Measurements from ENCODE around the gene KAT2B.

KAT2B gene

GRCh38 chr3:20185331-20185678 lies 145.1 kb downstream of the KAT2B start:
- Histone ChIP-seq H3K4me1 (ENCODE audit: control insufficient read depth, low read depth, low read length) (peaks cover 3% of the 10 kb centered on the region), H3K27me3 (ENCODE audit: insufficient read depth, low read length, poor library complexity) (no peaks in the 10 kb centered on the region), H2BK5ac (ENCODE audit: low read length) (no peak overlapping the region), H3K4ac (ENCODE audit: low read depth, low read length) (peak overlapping the region; percentile 7), H2AK5ac (ENCODE audit: low read length) (no peak overlapping the region), H4K8ac (ENCODE audit: low read depth, low read length) (no peak overlapping the region), H3K18ac (ENCODE audit: low read length) (no peak overlapping the region), H3K27ac (ENCODE audit: low read depth, low read length) (no peak overlapping the region), H2BK120ac (ENCODE audit: low read depth, low read length) (no peak overlapping the region), H3K79me1 (ENCODE audit: low read length) (peaks cover 1% of the 10 kb centered on the region), H3K79me2 (ENCODE audit: control insufficient read depth, insufficient read depth, low read length) (peaks cover 9% of the 10 kb centered on the region), H2BK15ac (replicated peaks; ENCODE audit: low read depth) (no peak overlapping the region), H3K56ac (ENCODE audit: low read length) (peak overlapping the region; percentile 90), H3K4me2 (ENCODE audit: low read length) (peak overlapping the region; percentile 70), H3K23ac (ENCODE audit: low read length) (no peak overlapping the region), H3K9ac (ENCODE audit: low read length) (peak overlapping the region; percentile 85), H3K4me3 (ENCODE audit: low read length) (peak overlapping the region; percentile 77), H4K5ac (ENCODE audit: low read length) (no peak overlapping the region), H3K36me3 (ENCODE audit: control insufficient read depth, insufficient read depth, low read length) (no peaks in the 10 kb centered on the region)
- peak; percentile 47 for DNase-seq
- no CpG with 5 or more reads among the region's 12 CpGs for WGBS (ENCODE audit: extremely low coverage, insufficient coverage, low lambda C conversion rate)

- H2BK5ac ChIP-seq (ENCODE audit: low read length) = peak within 1 kb of the TSS; percentile 54
- DNase-seq = peak; percentile 99
- H3K79me2 ChIP-seq (ENCODE audit: control insufficient read depth, insufficient read depth, low read length) = peaks cover 9% of the 10 kb centered on the region
- H3K36me3 ChIP-seq (ENCODE audit: control insufficient read depth, insufficient read depth, low read length) = no peaks in the 10 kb centered on the region
- peak within 1 kb of the TSS; percentile 59 for H3K23ac ChIP-seq (ENCODE audit: low read length)
- peak within 1 kb of the TSS; percentile 7 for H3K4ac ChIP-seq (ENCODE audit: low read depth, low read length)
- peak within 1 kb of the TSS; percentile 80 for H3K4me3 ChIP-seq (ENCODE audit: low read length)
- no peak within 1 kb of the TSS for H4K5ac ChIP-seq (ENCODE audit: low read length)
- H3K4me2 ChIP-seq (ENCODE audit: low read length) = peak within 1 kb of the TSS; percentile 70
- H3K18ac ChIP-seq (ENCODE audit: low read length) = peak within 1 kb of the TSS; percentile 63
- peak within 1 kb of the TSS; percentile 57 for H2BK15ac ChIP-seq (replicated peaks; ENCODE audit: low read depth)
- WGBS (ENCODE audit: extremely low coverage, insufficient coverage, low lambda C conversion rate) = no CpG with 5 or more reads among the region's 65 CpGs
- H3K56ac ChIP-seq (ENCODE audit: low read length) = peak within 1 kb of the TSS; percentile 93
- H4K8ac ChIP-seq (ENCODE audit: low read depth, low read length) = no peak within 1 kb of the TSS
- H3K4me1 ChIP-seq (ENCODE audit: control insufficient read depth, low read depth, low read length) = peaks cover 3% of the 10 kb centered on the region
- no peaks in the 10 kb centered on the region for H3K27me3 ChIP-seq (ENCODE audit: insufficient read depth, low read length, poor library complexity)
- no peak within 1 kb of the TSS for H2AK5ac ChIP-seq (ENCODE audit: low read length)
- H3K9ac ChIP-seq (ENCODE audit: low read length) = peak within 1 kb of the TSS; percentile 85
- peak within 1 kb of the TSS; percentile 88 for H3K27ac ChIP-seq (ENCODE audit: low read depth, low read length)
- H2BK120ac ChIP-seq (ENCODE audit: low read depth, low read length) = no peak within 1 kb of the TSS
- H3K79me1 ChIP-seq (ENCODE audit: low read length) = peaks cover 1% of the 10 kb centered on the region
Observed at GRCh38 chr3:20185679-20186599, 145.7 kb downstream of the KAT2B start, which contains the start of gene SGO1. Gene SGO1, minus strand, starts transcription at chr3:20186206. Its CDS starts 2,179 bp downstream, at chr3:20184027.

GRCh38 chr3:20186600-20187004 lies 146.4 kb downstream of the KAT2B start:
- WGBS (ENCODE audit: extremely low coverage, insufficient coverage, low lambda C conversion rate) = no CpG with 5 or more reads among the region's 9 CpGs
- peaks cover 1% of the 10 kb centered on the region for H3K79me1 ChIP-seq (ENCODE audit: low read length)
- H3K4me2 ChIP-seq (ENCODE audit: low read length) = peak overlapping the region; percentile 44
- no peak overlapping the region for H2BK15ac ChIP-seq (replicated peaks; ENCODE audit: low read depth)
- peak overlapping the region; percentile 63 for H3K18ac ChIP-seq (ENCODE audit: low read length)
- peak overlapping the region; percentile 93 for H3K56ac ChIP-seq (ENCODE audit: low read length)
- H2AK5ac ChIP-seq (ENCODE audit: low read length) = no peak overlapping the region
- H3K4me3 ChIP-seq (ENCODE audit: low read length) = peak overlapping the region; percentile 80
- H4K8ac ChIP-seq (ENCODE audit: low read depth, low read length) = no peak overlapping the region
- no peak overlapping the region for H4K5ac ChIP-seq (ENCODE audit: low read length)
- peaks cover 9% of the 10 kb centered on the region for H3K79me2 ChIP-seq (ENCODE audit: control insufficient read depth, insufficient read depth, low read length)
- H3K4ac ChIP-seq (ENCODE audit: low read depth, low read length) = no peak overlapping the region
- H3K4me1 ChIP-seq (ENCODE audit: control insufficient read depth, low read depth, low read length) = peaks cover 3% of the 10 kb centered on the region
- H3K27me3 ChIP-seq (ENCODE audit: insufficient read depth, low read length, poor library complexity) = no peaks in the 10 kb centered on the region
- H3K27ac ChIP-seq (ENCODE audit: low read depth, low read length) = peak overlapping the region; percentile 88
- no peak overlapping the region for H2BK5ac ChIP-seq (ENCODE audit: low read length)
- no peak overlapping the region for H2BK120ac ChIP-seq (ENCODE audit: low read depth, low read length)
- peak overlapping the region; percentile 77 for H3K9ac ChIP-seq (ENCODE audit: low read length)
- no peak overlapping the region for H3K23ac ChIP-seq (ENCODE audit: low read length)
- no peak for DNase-seq
- no peaks in the 10 kb centered on the region for H3K36me3 ChIP-seq (ENCODE audit: control insufficient read depth, insufficient read depth, low read length)

GRCh38 chr3:20190991-20191390 lies 150.7 kb downstream of the KAT2B start:
- no CpG with 5 or more reads among the region's 5 CpGs for WGBS (ENCODE audit: extremely low coverage, insufficient coverage, low lambda C conversion rate)
- peaks cover 3% of the 10 kb centered on the region for H3K4me1 ChIP-seq (ENCODE audit: control insufficient read depth, low read depth, low read length)
- DNase-seq = peak; percentile 32
- H3K4me2 ChIP-seq (ENCODE audit: low read length) = no peak overlapping the region
- H2BK120ac ChIP-seq (ENCODE audit: low read depth, low read length) = no peak overlapping the region
- H3K79me1 ChIP-seq (ENCODE audit: low read length) = no peaks in the 10 kb centered on the region
- no peak overlapping the region for H3K18ac ChIP-seq (ENCODE audit: low read length)
- H3K27ac ChIP-seq (ENCODE audit: low read depth, low read length) = no peak overlapping the region
- no peak overlapping the region for H2BK15ac ChIP-seq (replicated peaks; ENCODE audit: low read depth)
- no peak overlapping the region for H4K8ac ChIP-seq (ENCODE audit: low read depth, low read length)
- no peak overlapping the region for H3K4ac ChIP-seq (ENCODE audit: low read depth, low read length)
- H3K27me3 ChIP-seq (ENCODE audit: insufficient read depth, low read length, poor library complexity) = no peaks in the 10 kb centered on the region
- no peaks in the 10 kb centered on the region for H3K79me2 ChIP-seq (ENCODE audit: control insufficient read depth, insufficient read depth, low read length)
- no peaks in the 10 kb centered on the region for H3K36me3 ChIP-seq (ENCODE audit: control insufficient read depth, insufficient read depth, low read length)
- no peak overlapping the region for H2BK5ac ChIP-seq (ENCODE audit: low read length)
- H3K56ac ChIP-seq (ENCODE audit: low read length) = no peak overlapping the region
- no peak overlapping the region for H2AK5ac ChIP-seq (ENCODE audit: low read length)
- no peak overlapping the region for H3K23ac ChIP-seq (ENCODE audit: low read length)
- no peak overlapping the region for H3K9ac ChIP-seq (ENCODE audit: low read length)
- H3K4me3 ChIP-seq (ENCODE audit: low read length) = no peak overlapping the region
- H4K5ac ChIP-seq (ENCODE audit: low read length) = no peak overlapping the region

- Histone ChIP-seq H3K27ac (ENCODE audit: low read depth, low read length) (no peak overlapping the region), H3K56ac (ENCODE audit: low read length) (no peak overlapping the region), H3K23ac (ENCODE audit: low read length) (no peak overlapping the region), H2AK5ac (ENCODE audit: low read length) (no peak overlapping the region), H4K8ac (ENCODE audit: low read depth, low read length) (no peak overlapping the region), H3K79me1 (ENCODE audit: low read length) (no peaks in the 10 kb centered on the region), H4K5ac (ENCODE audit: low read length) (no peak overlapping the region), H3K9ac (ENCODE audit: low read length) (no peak overlapping the region), H3K4me2 (ENCODE audit: low read length) (no peak overlapping the region), H3K4me3 (ENCODE audit: low read length) (no peak overlapping the region), H3K27me3 (ENCODE audit: insufficient read depth, low read length, poor library complexity) (no peaks in the 10 kb centered on the region), H2BK5ac (ENCODE audit: low read length) (no peak overlapping the region), H3K4me1 (ENCODE audit: control insufficient read depth, low read depth, low read length) (no peaks in the 10 kb centered on the region), H2BK120ac (ENCODE audit: low read depth, low read length) (no peak overlapping the region), H3K18ac (ENCODE audit: low read length) (no peak overlapping the region), H3K79me2 (ENCODE audit: control insufficient read depth, insufficient read depth, low read length) (no peaks in the 10 kb centered on the region), H3K4ac (ENCODE audit: low read depth, low read length) (no peak overlapping the region), H3K36me3 (ENCODE audit: control insufficient read depth, insufficient read depth, low read length) (no peaks in the 10 kb centered on the region), H2BK15ac (replicated peaks; ENCODE audit: low read depth) (no peak overlapping the region)
- WGBS (ENCODE audit: extremely low coverage, insufficient coverage, low lambda C conversion rate) = no CpG with 5 or more reads among the region's 7 CpGs
- no peak for DNase-seq
Observed at GRCh38 chr3:20194793-20195460, 154.7 kb downstream of the KAT2B start.
